HL-60 (cell line): Measurements from ENCODE around the gene PROZ.

ENCODE experiments used
- CTCF ChIP-seq: IDR thresholded peaks from one replicate; pipeline ENCODE4 v1.5.1; 2011; ENCODE audit warnings: low read length, control low read depth, inconsistent platforms; ENCODE audit not compliant: insufficient read depth
- POLR2AphosphoS5 ChIP-seq: IDR thresholded peaks from 2 replicates; pipeline ENCODE4 v1.6.1; 2012; ENCODE audit warnings: low read depth

GRCh38 chr13:113152691-113152983 lies 5.8 kb upstream of the PROZ start:
- TF ChIP-seq POLR2AphosphoS5 (no peak), CTCF (no peak)
